ENCODE results near the gene TMEM154.

The TMEM154 gene

DNA sequence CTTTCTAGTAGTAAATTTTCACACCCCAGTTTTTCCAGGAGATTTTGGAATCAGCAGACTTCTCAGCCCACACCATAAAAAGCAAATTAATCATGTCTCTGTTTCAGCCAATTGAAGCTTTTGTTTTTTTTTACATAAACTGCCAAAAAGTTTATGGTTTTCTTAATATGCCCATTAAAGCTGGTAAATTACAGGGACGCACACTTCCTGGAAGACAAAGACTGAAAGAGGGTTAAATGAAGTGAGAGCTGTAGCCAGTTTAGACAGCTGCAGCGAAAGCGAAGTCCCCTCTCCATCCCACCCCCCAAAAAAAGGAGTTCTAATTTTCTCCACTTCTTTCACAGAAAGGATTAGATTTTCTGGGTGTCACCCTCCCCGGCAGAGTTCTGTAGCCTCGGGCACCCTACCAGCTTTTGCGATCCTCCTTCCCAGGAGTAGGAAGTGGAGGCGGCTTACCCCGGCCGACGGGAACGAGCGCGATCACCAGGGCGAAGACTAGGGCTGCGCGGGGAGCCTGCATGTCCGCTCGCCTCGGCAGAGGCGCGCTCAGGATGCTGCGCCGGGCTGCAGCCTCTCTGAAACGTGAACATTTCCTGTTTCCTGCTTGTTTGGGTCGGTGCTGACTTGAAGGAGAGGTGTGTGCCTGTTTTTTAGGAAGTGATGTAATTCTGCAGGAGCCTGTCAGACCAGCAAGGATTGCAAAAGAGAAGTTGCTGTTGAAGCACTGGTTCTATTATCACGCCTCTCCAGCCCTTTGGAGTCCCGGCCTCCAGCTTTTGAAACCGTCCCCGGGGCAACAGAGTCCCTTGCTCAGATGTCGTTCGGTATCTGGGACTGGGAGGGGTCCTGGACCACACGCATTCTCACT lies at the start of gene TMEM154:
TMEM154 (minus strand) TSS at position 584 of the 868 bp plus-strand sequence; CDS start at position 520, 64 bp downstream.
- peak; percentile 39 for DNase-seq (ENCODE audit: low spot score)

DNA sequence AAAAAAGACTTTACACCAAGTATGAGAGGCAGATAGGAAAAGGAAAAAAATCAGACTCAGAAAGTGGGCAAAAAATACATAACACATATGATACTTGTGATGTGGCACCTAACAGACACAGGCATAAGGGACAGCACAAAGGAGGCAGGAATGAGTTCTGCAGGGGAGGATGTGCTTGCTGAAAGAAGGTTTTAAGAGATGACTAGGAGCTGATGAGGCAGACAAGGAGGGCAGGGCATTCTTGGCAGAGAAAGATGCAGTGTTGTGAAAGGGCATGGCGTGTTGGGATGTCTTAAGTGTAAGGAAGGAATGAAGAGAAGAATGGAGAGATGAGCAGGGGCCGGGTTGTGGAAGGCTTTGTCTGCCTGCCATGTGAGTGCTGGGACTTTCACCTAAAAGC lies 49.7 kb upstream of the TMEM154 start:
- DNase-seq (ENCODE audit: low spot score), result no peak

DNA sequence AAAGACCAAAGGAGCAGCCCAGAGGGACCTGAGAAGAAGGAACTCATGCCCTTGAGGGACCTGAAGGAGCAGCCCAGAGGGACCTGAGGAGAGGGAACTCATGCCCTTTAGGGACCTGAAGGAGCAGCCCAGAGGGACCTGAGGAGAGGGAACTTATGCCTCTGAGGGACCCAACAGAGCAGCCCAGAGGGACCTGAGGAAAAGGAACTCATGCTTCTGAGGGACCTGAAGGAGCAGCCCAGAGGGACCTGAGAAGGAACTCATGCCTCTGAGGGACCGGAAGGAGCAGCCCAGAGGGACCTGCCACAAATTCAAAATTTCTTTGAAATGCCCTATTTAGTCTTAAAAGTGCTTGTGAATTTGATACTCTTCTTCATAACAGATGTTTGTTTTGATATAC lies 48.5 kb upstream of the TMEM154 start:
- DNase-seq (ENCODE audit: low spot score), result no peak

GRCh38 chr4:152727784-152728183 lies 48.0 kb upstream of the TMEM154 start:
- DNase-seq (ENCODE audit: low spot score), result no peak

GRCh38 chr4:152724494-152724893 lies 44.7 kb upstream of the TMEM154 start:
- DNase-seq (ENCODE audit: low spot score), result no peak

GRCh38 chr4:152723236-152723635 lies 43.4 kb upstream of the TMEM154 start:
- DNase-seq (ENCODE audit: low spot score), result no peak

GRCh38 chr4:152719801-152720556 lies 40.2 kb upstream of the TMEM154 start:
- no peak for DNase-seq (ENCODE audit: low spot score)

DNA sequence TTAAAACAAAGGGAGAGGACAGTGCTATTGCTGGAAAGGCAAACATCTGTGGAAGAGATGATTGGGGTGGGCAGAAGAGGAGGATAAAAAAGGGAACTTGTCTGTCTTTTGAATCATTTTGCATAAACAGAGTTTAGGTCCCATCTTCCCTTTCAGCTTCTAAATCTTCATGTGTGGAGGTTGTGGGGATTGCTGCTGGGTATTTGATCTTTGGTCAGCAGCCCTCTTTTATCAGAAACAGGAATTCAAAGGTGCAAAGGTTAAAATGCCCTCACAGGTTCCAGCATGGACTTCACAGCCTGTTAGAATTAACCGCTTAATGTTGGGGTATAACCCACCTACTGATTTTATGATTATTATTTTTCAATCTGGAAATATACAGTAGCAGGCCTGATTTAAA lies 39.5 kb upstream of the TMEM154 start:
- DNase-seq (ENCODE audit: low spot score), result no peak

DNA sequence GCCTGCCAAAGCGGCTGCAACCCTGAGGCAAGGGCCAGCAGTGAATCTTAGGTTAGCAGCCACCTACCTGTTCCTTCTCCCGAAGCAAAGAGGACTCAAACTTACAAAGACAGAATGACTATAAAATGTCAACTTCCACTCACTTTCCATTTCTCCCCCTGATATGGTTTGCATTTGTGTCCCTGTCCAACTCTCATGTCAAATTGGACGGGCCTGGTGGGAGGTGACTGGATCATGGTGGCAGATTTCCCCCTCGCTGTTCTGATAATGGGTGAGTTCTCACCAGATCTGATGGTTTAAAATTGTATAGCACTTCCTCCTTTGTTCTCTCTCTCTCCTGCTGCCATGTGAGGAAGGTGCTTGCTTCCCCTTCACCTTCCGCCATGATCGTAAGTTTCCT lies 35.3 kb upstream of the TMEM154 start:
- no peak for DNase-seq (ENCODE audit: low spot score)

DNA sequence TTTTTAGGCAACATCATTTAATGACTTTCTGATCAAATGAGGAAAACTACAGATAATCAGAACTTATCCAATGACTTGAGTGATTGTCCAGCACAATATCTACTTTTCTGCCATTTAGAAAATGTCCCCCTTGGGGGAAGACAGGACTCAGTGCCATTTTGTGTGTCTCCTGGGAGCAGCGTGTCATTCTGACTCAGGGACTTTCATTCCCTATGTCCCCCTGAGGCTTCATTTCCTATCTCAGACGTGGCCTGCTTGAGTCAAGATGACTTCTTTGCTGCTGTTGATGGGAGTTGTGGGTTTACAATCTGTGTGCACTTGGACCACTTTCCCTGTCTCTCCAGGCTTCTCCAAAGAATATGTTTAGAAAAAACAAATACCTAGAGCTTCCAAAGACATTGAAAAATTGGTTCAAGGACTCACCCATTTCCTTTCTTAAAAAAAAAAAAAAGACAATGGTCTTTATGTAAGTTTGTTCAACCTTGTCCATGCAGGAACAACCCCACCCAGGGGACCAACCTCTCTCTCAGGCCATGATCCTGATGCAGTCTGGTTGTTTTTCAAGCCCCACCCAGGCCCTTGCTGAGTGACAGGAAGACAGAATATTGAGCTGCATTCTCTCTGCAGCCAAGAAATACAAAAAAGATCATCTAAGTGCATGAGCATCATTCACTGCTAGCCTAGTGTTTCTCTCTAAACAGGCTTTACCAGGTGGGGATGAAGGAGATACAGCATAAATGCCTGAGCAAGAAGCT lies 34.3 kb upstream of the TMEM154 start:
- DNase-seq (ENCODE audit: low spot score), result no peak

DNA sequence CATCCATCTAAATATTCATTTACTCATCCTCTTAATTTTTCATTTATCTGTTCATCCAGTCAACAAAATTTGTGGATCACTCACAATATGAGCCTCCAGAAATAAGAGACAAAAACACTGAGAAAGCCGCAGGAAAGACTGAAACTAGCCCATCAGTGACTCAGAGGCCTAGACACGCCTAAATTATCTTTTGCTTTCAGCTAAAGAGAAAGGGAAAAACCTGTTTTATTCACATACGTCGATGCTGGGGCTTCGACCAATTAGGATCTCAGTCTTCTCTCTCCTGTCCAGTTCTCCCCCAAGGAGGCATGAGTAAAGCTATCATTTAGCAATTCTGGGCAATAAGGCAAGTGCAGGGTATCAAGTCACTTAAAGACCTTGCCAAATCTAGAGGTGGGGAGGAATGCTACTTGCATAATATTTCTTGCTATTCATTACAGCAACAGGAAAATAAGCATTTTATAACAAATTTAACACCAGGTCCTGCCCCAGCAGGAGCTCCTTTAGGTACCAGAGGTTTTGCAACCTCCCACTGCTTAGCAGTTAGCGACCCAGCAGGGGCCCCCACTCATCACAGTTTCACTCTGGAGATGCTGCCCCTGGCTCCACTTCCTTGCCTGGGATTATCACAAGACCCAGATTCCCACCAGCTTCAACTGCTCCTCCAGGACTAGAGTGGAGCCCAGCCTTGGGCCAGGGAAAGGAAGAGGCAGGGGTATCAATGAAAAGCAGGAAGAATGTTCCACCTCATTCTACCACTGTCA lies 30.1 kb upstream of the TMEM154 start:
- DNase-seq (ENCODE audit: low spot score), result no peak

- no peak for DNase-seq (ENCODE audit: low spot score)
These were observed 29.0 kb upstream of the TMEM154 start for GRCh38 chr4:152708796-152709195.

GRCh38 chr4:152708361-152708760 lies 28.6 kb upstream of the TMEM154 start:
- no peak for DNase-seq (ENCODE audit: low spot score)

- no peak for DNase-seq (ENCODE audit: low spot score)
These were observed 27.8 kb upstream of the TMEM154 start for GRCh38 chr4:152707632-152708031.

GRCh38 chr4:152705903-152706302 lies 26.1 kb upstream of the TMEM154 start:
- DNase-seq (ENCODE audit: low spot score), result no peak

GRCh38 chr4:152704788-152705187 lies 25.0 kb upstream of the TMEM154 start:
- no peak for DNase-seq (ENCODE audit: low spot score)

- no peak for DNase-seq (ENCODE audit: low spot score)
These were observed 20.4 kb upstream of the TMEM154 start for GRCh38 chr4:152700151-152700550.

DNA sequence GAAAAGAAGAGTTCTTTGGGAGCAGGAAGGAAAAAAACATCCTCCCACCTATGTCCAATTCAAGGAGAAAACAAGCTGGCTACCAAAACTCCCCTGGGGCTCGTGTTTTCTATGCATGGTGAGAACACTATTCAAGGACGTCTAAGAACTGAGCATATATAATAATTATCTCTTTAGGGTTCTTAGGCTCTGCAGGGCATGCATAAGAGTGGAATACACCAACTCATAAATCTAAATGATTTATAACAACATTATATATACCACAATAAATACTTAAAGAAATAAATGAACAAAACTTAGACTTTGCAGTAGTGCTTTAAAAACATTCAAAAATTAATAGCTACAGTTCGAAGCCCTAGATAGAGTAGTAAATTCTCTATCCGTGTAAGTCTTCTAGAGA lies 19.5 kb upstream of the TMEM154 start:
- DNase-seq (ENCODE audit: low spot score), result no peak

DNA sequence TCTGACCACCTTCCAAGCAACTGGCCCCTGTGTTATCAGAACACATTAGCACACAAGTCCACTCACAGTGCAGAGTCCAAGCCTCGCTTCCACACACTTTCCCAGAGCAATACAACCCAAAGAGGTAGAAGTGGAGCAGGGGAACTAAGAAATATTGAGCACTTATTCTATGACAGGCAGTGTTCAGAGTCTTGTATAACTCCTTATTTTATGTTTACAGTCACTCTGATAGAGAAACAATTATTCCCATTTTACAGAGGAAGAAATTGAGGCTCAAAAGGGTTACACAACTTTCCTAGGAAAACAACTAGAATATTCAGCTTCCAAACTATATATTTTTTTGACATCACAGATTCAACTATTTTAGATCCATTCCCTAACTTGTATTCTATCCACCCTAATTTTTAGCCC lies 18.3 kb upstream of the TMEM154 start:
- DNase-seq (ENCODE audit: low spot score), result no peak

DNA sequence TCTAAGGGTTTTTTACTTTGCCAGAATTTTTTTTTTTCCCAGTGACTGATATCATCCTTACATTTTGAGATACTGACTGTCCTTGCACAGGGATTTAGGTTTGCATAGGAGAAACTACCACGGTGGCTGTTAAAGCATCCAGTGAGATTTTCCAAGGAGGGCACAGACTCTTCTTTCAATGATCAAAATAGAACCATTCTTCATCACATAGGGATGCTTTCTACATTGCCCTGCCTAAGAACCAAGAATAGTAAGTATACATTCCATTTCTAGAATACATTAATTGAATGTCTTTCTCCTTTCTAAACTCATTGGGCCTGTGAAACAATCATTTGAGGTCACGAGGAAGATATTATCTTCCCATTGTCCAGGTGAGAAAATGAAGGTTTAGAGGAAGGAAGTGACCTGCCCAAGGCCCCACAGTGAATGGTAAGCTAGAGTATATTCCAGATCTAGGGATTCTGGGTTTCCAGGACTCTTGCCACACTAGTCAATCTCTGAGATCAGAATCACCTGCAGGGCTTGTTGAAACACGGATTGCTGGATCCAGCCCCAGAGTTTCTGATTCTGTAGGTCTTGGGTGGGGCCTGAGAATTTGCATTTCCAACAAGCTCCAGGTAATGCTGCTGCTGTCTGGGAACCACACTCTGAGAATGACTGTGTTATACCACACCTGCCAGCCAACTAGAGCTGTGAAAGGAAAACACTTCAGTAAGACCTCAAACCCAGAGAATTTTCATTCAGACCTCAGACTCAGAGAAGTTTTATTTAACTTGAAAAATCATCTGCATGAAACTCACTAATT lies 17.7 kb upstream of the TMEM154 start:
- no peak for DNase-seq (ENCODE audit: low spot score)

DNA sequence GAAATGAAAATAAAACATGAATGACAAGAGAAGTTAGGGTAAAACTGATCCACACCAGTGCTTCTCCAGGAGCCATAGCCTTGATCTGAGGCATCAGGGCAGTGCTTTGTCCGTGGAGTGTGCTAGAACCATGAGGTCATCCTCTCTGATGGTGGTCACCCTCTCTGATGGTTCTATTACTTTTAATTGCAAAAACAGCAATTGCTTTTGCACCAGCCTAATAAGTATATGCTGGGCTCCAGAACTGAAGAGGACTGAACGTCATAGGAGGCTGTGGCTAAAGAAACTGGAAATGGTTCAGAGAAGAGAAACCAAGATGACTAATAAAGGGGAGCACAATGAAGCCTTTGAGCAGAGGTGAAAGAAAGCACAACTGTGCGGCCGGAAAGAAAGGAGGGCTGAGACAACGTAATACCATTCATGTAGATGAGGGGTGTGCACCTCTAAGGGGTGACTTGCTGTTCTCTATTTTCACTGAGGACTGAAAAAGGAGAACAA lies 17.0 kb upstream of the TMEM154 start:
- DNase-seq (ENCODE audit: low spot score), result no peak
